ENCODE results near the gene NANOS2. TPM values are rescaled to one million over a fixed set of nuclear protein-coding genes. Genes with fewer than 3 reads are reported as not detected.

Gene NANOS2
- total RNA-seq, 2 experiments from 2014 or later, result not detected

DNA sequence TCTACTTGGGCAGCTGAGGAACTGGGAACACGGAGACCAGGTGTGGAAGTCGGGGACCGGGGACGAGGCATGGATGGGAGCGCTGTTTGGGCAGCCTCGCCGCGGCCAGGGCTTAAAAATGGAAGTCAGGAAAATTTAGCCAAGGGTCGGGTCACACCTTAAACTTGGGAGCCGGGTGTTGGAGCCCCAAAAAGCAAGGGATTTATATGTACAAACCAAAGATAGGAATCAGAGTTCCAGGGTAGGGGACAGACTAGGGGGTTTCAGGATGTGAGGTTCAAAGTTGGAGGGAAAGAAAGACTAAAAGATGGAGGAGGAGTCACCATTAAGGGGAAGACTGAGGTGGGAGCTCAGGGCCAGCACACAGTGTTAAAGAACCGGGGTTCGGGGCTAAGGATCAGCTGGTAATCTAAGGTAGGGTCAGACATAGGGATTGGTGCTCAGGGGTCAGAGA is 49.9 kb downstream of the NANOS2 start:
- ChIA-PET POLR2A (interaction anchor here (0.5 to 2.8 kb wide), 2 partner anchors 18 to 21 kb away, joined by 3 to 19 read pairs; partner anchors contain the start of gene IRF2BP1), CTCF (interaction anchor here (0.6 to 4.7 kb wide), 12 partner anchors 8 to 399 kb away, joined by 3 to 65 read pairs (median 3); partner anchors contain the start of genes IRF2BP1 and MYPOP)

- ChIA-PET CTCF (interaction anchor here (0.5 to 4.7 kb wide), 21 partner anchors 8 to 400 kb away, joined by 3 to 65 read pairs (median 3); partner anchors contain the start of genes IRF2BP1, MYPOP and SIX5), POLR2A (interaction anchor here (0.6 to 2.8 kb wide), 6 partner anchors 22 to 95 kb away, joined by 3 to 19 read pairs (median 4); partner anchors contain the start of genes IRF2BP1 and SIX5)
Observed at GRCh38 chr19:45863840-45864628, 50.5 kb downstream of the NANOS2 start, which contains the start of gene FOXA3. Gene FOXA3, plus strand, starts transcription at chr19:45864326. Its CDS starts 131 bp downstream, at chr19:45864457.

DNA sequence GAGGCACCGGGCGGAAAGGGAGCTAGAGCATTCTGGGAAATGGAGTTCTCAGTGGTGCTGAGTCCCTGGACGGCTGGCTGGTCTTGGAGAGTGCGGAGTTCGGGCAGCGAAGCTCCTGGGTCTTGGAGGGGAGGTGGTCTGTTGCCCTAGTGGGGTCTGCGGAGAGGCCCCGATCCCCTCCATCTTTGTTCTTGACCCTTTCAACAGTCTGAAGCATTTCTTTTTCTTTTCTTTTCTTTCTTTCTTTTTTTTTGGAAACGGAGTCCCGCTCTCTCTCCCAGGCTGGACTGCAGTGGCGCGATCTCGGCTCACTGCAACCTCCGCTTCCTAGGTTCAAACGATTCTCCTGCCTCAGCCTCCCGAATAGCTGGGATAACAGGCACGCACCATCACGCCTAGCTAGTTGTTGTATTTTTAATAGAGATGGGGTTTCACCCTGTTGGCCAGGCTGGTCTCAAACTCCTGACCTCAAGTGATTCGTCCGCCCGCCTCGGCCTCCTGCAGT is 51.2 kb downstream of the NANOS2 start:
- ChIA-PET POLR2A (interaction anchor here (0.6 to 2.8 kb wide), 8 partner anchors 22 to 394 kb away, joined by 3 to 19 read pairs (median 4); partner anchors contain the start of genes IRF2BP1 and SIX5), CTCF (interaction anchor here (0.5 to 4.7 kb wide), 16 partner anchors 9 to 400 kb away, joined by 3 to 65 read pairs (median 5); partner anchors contain the start of genes IRF2BP1, MYPOP and SIX5)

Other genes starting within 250 kb of the NANOS2 start
- 1 to 10 TPM; 2.4 to 2.8 TPM for gene GIPR, start 246.6 kb downstream of the NANOS2 start, total RNA-seq
- gene SNRPD2, start 222.8 kb downstream of the NANOS2 start, total RNA-seq, result 100 to 1,000 TPM; 777 to 805 TPM
- gene QPCTL, start 222.1 kb downstream of the NANOS2 start, total RNA-seq, result 10 to 100 TPM; 17.9 to 20.1 TPM
- 10 to 100 TPM; 26.5 to 30.4 TPM for gene FBXO46, start 183.9 kb downstream of the NANOS2 start, total RNA-seq
- gene MEIOSIN, start 181.3 kb downstream of the NANOS2 start, total RNA-seq, result under 1 TPM; 0.08 to 0.11 TPM
- gene SIX5, start 145.5 kb downstream of the NANOS2 start, total RNA-seq, result 1 to 10 TPM; 2.0 to 2.5 TPM
- gene DMPK, start 132.3 kb downstream of the NANOS2 start, total RNA-seq, result 10 to 100 TPM; 19.0 to 22.2 TPM
- 10 to 100 TPM; 55.3 to 56.3 TPM for gene DMWD, start 121.9 kb downstream of the NANOS2 start, total RNA-seq
- under 1 TPM; 0.17 to 0.23 TPM for gene RSPH6A, start 99.5 kb downstream of the NANOS2 start, total RNA-seq
- 100 to 1,000 TPM; 117 to 124 TPM for gene SYMPK, start 51.6 kb downstream of the NANOS2 start, total RNA-seq
- under 1 TPM; 0.52 to 0.74 TPM for gene FOXA3, start 50.5 kb downstream of the NANOS2 start, total RNA-seq
- 10 to 100 TPM; 14.6 to 16.1 TPM for gene IRF2BP1, start 28.6 kb downstream of the NANOS2 start, total RNA-seq
- gene MYPOP, start 12.2 kb downstream of the NANOS2 start, total RNA-seq, result 1 to 10 TPM; 5.9 to 6.0 TPM
- not detected for gene NOVA2, start 59.1 kb upstream of the NANOS2 start, total RNA-seq
- gene CCDC61, start 80.7 kb upstream of the NANOS2 start, total RNA-seq, result 10 to 100 TPM; 24.1 to 25.4 TPM
- gene PGLYRP1, start 108.3 kb upstream of the NANOS2 start, total RNA-seq, result not detected
- gene IGFL4, start 126.2 kb upstream of the NANOS2 start, total RNA-seq, result not detected
- not detected for gene IGFL3, start 209.9 kb upstream of the NANOS2 start, total RNA-seq
- not detected for gene IGFL2, start 233.5 kb upstream of the NANOS2 start, total RNA-seq